ENCODE results near the gene COL4A5.

COL4A5 gene

GRCh38 chrX:108740299-108740774, 300.7 kb downstream of the COL4A5 start:
- no peak for DNase-seq (ENCODE audit: low read depth, low spot score)
